ENCODE results near the gene SPDYC. TPM values are rescaled to one million over a fixed set of nuclear protein-coding genes. Genes with fewer than 3 reads are reported as not detected.

SPDYC gene
- total RNA-seq = not detected
- polyA plus RNA-seq = not detected
- long read RNA-seq, donor 1, partial matches to known transcripts = 0 of 1 reads
- long read RNA-seq, donor 1, other reads (novel, unspliced or antisense) = 1 of 1 reads
- long read RNA-seq, donor 2 = 0 reads
- long read RNA-seq, donor 3 = 0 reads

GRCh38 chr11:65170058-65170534, at the start of gene SPDYC:
TSS of gene SPDYC (plus strand) at chr11:65170233. CDS start at chr11:65171358, 1,125 bp downstream.
- Histone ChIP-seq H3K36me3 (no peaks in the 10 kb centered on the region), H3K4me3 (no peak within 1 kb of the TSS), H3K4me1 (peaks cover 0 to 7% (median 0%) of the 10 kb centered on the region in 12 donors), H3K27me3 (no peaks in the 10 kb centered on the region), H3K9me3 (no peaks in the 10 kb centered on the region), H3K27ac (no peak within 1 kb of the TSS)
- intact Hi-C loops (cut with DNase I) = loop anchor here in 1 of 10 donors (5.0 kb wide), 1 partner anchor 33 kb away; no protein-coding TSS in a partner anchor
- WGBS, 4 donors = 91 to 97% (median 94%) methylated on average over 8 to 21 of the region's 21 CpGs
- DNase-seq (no peak), ATAC-seq (peak in 1 of 4 donors; percentile 31)
- TF ChIP-seq POLR2A (IDR thresholded peaks at IDR 0.05) (no peak), CTCF (IDR thresholded peaks at IDR 0.05) (no peak)

- Histone ChIP-seq H3K27me3 (no peaks in the 10 kb centered on the region), H3K27ac (peak overlapping the region in 10 of 12 donors; percentile 76 to 96 (median 89)), H3K36me3 (peaks cover 0 to 57% (median 52%) of the 10 kb centered on the region in 9 donors), H3K4me3 (peak overlapping the region in 11 of 12 donors; percentile 72 to 98 (median 85)), H3K4me1 (peaks cover 0 to 48% (median 34%) of the 10 kb centered on the region in 12 donors), H3K9me3 (no peaks in the 10 kb centered on the region)
- 57 to 75% (median 60%) methylated on average over 3 of the region's 3 CpGs for WGBS, 4 donors
- intact Hi-C loops (cut with DNase I) = loop anchor here in 4 of 10 donors (2.0 to 10.0 kb wide), 3 partner anchors 36 to 196 kb away; partner anchors contain the start of genes CAPN1 (in 2 of the 4), CDCA5 (in 1 of the 4), PPP2R5B (in 1 of the 4) and ZFPL1 (in 1 of the 4)
- TF ChIP-seq CTCF (IDR thresholded peaks at IDR 0.05) (no peak), POLR2A (IDR thresholded peaks at IDR 0.05) (no peak)
- ATAC-seq = no peak
- DNase-seq = no peak
Observed at GRCh38 chr11:65120831-65121230, 49.2 kb upstream of the SPDYC start.

- Histone ChIP-seq H3K4me3 (peak overlapping the region; percentile 70 to 98 (median 84)), H3K4me1 (peaks cover 0 to 42% (median 28%) of the 10 kb centered on the region in 12 donors), H3K36me3 (peaks cover 0 to 59% (median 55%) of the 10 kb centered on the region in 9 donors), H3K9me3 (no peaks in the 10 kb centered on the region), H3K27me3 (no peaks in the 10 kb centered on the region), H3K27ac (peak overlapping the region; percentile 11 to 96 (median 87))
- no peak for ATAC-seq
- intact Hi-C loops (cut with DNase I) = loop anchor here in 4 of 10 donors (2.0 to 10.0 kb wide), 3 partner anchors 37 to 197 kb away; partner anchors contain the start of genes CAPN1 (in 2 of the 4), CDCA5 (in 1 of the 4), PPP2R5B (in 1 of the 4) and ZFPL1 (in 1 of the 4)
- peak in 1 of 5 donors; percentile 15 for DNase-seq
- WGBS, 4 donors = 0 to 2% (median 1%) methylated on average over 21 to 22 of the region's 22 CpGs
- TF ChIP-seq POLR2A (IDR thresholded peaks at IDR 0.05) = no peak
- no peak for TF ChIP-seq CTCF (IDR thresholded peaks at IDR 0.05)
Observed at GRCh38 chr11:65121447-65121864, 48.6 kb upstream of the SPDYC start.
